ENCODE measurements around the gene PRKCB. TPM values are rescaled to one million over a fixed set of nuclear protein-coding genes. Genes with fewer than 3 reads are reported as not detected.
"Not testable (repeated sequence)": the region's sequence is repeated elsewhere in the genome, so short reads cannot be mapped to it uniquely, and the experiment has no call there.

PRKCB gene
- total RNA-seq, 1 experiment from 2014 or later: under 0.01 TPM

DNA sequence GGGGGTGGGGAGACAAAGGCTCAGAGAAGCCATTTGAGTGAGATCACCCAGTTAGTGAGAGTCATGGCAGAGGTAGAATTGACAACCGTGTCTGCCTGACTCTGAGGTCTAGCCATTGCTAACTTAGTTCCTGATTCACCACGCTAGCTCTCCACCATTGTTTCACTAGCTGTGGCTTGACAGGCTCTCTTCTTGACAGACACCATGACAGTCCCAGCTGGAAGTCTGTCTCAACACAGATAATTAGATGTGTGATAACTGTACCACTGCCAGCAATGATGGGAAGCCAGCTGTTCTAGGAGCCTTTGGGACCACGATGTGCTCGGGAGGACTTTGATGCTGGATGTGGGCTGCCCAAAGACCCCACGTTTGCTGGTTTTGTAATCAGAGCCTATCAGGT is 249.9 kb downstream of the PRKCB start:
- DNase-seq (ENCODE audit: low spot score): no peak

DNA sequence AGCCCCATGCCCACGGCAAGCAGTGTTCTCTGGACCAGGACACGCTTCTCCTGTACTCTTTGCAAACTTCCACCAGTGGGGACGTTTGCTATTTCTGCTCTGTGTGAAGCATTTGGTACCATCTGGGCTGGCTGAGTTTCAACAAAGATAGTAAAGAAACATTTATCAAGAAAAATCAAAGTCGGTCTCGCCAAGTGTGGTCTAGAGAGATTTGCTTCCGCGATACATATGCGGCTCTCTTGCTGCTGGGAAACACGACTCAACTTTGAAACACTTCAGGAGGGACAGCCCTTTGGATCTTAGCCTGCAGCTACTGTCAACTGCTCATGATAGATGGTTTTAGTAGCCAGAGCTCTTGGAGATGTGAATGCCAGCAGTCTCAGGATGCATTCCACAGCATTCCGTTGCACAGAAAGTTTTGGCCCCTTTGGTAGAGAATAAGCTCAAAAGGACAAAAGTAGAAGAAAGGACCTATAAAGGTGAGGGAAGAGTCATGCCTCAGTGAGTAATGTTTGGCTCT is 252.2 kb downstream of the PRKCB start:
- DNase-seq (ENCODE audit: low spot score): no peak

GRCh38 chr16:24088767-24089166 is 253.0 kb downstream of the PRKCB start:
- no peak for DNase-seq (ENCODE audit: low spot score)

DNA sequence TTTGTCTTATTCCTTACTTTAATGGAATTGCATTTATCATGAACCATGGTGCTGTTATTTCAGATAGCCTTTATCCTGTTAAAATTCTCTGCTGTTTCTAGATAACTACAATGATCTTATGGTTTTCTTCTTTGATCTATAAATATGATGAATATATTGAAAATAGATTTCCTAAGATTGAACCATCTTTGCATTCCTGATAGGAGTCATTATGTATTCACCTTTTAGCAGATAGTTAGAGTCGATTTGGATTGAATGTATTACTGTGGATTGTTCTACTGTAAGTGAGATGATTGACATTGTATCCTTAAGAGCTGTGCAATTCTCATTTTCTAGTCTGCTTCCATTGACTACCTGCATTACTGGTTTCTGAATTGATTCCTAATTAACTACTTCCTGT is 255.3 kb downstream of the PRKCB start:
- DNase-seq (ENCODE audit: low spot score): no peak

- no peak for DNase-seq (ENCODE audit: low spot score)
These were observed 257.3 kb downstream of the PRKCB start for GRCh38 chr16:24093049-24093448.

- no peak for DNase-seq (ENCODE audit: low spot score)
These were observed 258.9 kb downstream of the PRKCB start for GRCh38 chr16:24094660-24095059.

GRCh38 chr16:24098896-24099295 is 263.1 kb downstream of the PRKCB start:
- no peak for DNase-seq (ENCODE audit: low spot score)

DNA sequence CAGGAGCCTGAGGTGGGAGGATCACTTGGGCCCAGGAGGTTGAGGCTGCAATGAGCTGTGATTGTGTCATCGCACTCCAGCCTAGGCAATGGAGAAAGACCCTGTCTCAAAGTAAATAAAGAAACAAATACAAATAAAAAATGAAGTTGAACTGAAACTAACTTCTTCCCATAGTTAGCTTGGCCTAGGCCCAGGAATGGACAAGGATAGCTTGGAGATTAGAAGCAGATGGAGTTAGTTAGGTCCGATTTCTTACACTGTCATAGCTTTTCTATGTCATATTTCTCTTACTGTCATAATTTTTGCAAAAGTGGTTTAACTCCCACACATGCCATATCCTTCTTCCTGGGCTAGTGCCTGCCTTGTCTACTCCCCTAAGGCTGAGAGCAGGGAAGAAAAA is 265.6 kb downstream of the PRKCB start:
- no peak for DNase-seq (ENCODE audit: low spot score)

- no peak for DNase-seq (ENCODE audit: low spot score)
These were observed 266.5 kb downstream of the PRKCB start for GRCh38 chr16:24102209-24102660.

GRCh38 chr16:24105471-24105870 is 269.7 kb downstream of the PRKCB start:
- DNase-seq (ENCODE audit: low spot score): not testable (repeated sequence)

DNA sequence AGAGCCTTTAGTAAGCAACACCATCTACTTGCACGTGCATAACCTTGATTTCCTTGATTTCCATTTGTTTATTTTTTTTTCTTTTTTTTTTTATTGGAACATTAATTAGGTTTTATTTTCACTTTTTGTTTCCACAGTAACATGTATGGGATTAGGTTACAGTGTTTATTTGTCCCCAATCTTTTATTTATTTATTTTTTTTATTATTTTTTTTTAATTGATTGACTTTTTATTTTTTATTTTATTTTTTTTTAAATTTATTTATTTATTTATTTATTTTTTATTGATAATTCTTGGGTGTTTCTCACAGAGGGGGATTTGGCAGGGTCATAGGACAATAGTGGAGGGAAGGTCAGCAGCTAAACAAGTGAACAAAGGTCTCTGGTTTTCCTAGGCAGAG is 272.3 kb downstream of the PRKCB start:
- DNase-seq (ENCODE audit: low spot score): not testable (repeated sequence)

GRCh38 chr16:24111724-24112302 is 276.0 kb downstream of the PRKCB start:
- DNase-seq (ENCODE audit: low spot score): no peak

GRCh38 chr16:24113115-24113745 is 277.4 kb downstream of the PRKCB start:
- no peak for DNase-seq (ENCODE audit: low spot score)

- DNase-seq (ENCODE audit: low spot score): no peak
These were observed 279.1 kb downstream of the PRKCB start for GRCh38 chr16:24114876-24115275.

DNA sequence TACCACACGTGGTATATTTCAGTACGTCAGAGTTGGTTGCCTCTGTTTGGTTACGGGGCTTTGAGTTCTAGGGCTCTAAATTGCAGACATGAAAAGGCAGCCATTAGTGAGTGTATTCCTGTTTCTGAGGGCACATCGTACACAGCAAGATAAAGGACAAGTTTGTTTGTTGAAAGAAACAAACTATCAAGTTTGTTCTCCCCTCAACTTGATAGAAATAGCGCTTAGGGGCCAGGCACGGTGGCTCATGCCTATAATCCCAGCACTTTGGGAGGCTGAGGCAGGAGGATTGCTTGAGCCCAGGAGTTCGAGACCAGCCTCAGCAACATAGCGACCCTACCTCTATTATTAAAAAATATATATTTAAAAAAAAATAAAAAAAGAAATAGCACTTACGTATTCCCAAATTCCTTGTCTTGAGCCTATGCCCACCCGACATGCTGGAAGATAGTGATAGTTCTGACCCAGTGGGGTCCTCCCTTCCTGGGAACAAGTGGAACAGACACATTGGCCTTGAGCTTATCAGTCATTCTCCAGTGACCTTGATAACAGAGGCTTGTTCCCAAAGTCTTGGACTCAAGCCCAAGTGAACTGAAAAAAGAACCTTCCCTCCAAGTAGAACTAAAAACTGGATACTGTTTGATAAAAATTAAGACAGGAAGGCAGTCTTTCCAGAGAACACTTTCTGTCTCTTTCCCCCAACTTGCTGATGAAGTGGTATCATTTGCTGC is 280.4 kb downstream of the PRKCB start:
- DNase-seq (ENCODE audit: low spot score): no peak

- DNase-seq (ENCODE audit: low spot score): no peak
These were observed 281.2 kb downstream of the PRKCB start for GRCh38 chr16:24116989-24117388.

- no peak for DNase-seq (ENCODE audit: low spot score)
These were observed 281.9 kb downstream of the PRKCB start for GRCh38 chr16:24117680-24118079.

DNA sequence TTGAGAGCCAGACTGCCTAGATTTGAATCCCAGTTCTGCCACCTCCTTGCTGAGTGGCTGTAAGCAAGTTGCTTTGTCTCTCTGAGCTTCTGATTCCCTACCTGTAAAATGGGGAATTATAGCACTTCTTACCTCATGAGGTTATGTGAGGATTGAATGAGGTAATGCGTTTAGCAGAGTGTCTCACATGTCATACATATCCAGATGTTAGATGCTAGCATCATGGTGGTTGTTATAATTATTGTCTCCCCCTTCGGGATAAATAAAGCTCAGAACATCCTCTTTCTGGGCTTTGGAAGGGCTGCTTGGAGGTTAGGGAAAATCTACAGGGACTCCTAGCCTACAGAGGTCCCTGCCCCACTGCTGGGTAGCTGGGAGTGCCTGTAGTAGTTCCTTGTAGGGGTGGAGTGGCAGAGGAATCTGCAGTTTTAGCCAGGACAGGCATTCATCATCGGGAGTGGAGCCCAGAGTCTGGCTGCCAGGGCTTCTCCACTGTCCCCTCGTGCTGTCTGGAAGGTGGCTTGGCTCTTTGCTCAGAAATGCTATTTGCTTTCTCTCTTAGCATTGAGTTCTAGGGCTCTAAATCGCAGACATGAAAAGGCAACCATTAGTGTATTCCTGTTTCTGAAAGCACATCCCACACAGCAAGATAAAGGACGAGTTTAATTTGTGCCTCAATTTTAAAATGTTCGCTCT is 282.5 kb downstream of the PRKCB start:
- DNase-seq (ENCODE audit: low spot score): no peak

DNA sequence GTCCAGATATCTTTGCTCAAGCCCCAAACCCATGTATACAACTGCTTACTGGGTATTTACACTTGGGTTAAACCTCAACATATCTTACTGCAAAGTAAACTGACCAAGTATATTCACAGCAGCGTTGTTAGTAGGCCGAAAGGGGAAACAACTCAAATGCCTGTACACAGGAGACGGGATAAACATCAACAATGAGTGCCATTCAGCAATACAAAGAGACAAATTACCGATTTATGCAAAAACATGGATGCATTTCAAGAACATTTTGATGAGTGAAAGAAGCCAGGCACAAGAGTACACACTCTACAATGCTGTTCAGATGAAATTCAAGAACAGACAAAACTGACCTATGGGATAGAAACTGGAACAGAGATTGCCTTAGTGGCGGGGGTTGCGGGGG is 284.0 kb downstream of the PRKCB start:
- no peak for DNase-seq (ENCODE audit: low spot score)

DNA sequence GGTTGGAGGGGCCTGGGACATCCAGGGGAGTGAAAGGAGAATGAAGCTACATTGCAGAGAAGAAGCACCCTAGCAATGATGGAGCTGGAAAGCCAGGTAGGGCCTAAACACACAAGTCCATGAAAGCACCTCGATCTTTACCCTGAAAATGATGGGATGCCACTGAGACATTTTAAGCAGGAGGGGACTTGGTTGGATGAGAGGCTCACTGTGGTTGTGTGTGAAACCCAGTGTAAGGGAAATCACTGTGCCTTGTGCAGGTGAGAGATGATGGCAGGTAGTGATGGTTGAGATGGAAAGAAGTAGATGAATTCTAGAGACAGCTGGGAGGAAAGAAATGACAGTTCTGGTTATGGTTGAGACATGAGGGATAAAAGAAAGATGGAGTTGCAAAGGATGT is 287.5 kb downstream of the PRKCB start:
- DNase-seq (ENCODE audit: low spot score): no peak

- no peak for DNase-seq (ENCODE audit: low spot score)
These were observed 288.5 kb downstream of the PRKCB start for GRCh38 chr16:24124291-24124690.

DNA sequence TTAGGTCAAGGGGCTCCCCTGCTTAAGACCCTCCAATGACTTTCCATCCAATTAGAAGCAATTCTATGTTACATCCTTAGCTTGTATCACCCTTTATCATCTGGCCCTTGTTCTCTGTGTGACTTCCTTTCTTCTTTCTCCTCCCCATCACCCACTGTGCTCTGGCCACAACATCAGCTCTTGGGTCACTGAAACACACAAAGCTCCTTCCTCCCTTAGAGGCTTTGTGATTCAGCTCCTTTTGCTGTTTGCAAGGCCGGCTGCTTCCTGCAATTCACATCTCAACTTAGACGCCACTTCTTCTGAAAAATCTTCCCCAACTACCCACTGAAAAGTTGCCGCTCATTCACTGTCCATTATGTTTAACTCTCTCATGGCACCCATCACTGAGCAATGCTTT is 289.4 kb downstream of the PRKCB start:
- no peak for DNase-seq (ENCODE audit: low spot score)
